Choroid plexus epithelial cell (primary cell): ENCODE data around the gene CILP2.

ENCODE experiments used
- DNase-seq: peaks from one replicate; pipeline ENCODE4 v3.0.0-alpha.2; 2010; ENCODE audit warnings: low read depth
- H3K4me3 ChIP-seq: 2 replicates; pipeline ENCODE4 v1.5.1; 2011; ENCODE audit warnings: low read depth, mild to moderate bottlenecking, control low read depth, low read length, moderate library complexity
- TF ChIP-seq, protein P1 (sequence below): conservative IDR thresholded peaks from 2 replicates; pipeline ENCODE4 v1.5.1; 2011; ENCODE audit warnings: low read depth, mild to moderate bottlenecking, control low read depth, inconsistent platforms, low read length, moderate library complexity

The CILP2 gene

DNA sequence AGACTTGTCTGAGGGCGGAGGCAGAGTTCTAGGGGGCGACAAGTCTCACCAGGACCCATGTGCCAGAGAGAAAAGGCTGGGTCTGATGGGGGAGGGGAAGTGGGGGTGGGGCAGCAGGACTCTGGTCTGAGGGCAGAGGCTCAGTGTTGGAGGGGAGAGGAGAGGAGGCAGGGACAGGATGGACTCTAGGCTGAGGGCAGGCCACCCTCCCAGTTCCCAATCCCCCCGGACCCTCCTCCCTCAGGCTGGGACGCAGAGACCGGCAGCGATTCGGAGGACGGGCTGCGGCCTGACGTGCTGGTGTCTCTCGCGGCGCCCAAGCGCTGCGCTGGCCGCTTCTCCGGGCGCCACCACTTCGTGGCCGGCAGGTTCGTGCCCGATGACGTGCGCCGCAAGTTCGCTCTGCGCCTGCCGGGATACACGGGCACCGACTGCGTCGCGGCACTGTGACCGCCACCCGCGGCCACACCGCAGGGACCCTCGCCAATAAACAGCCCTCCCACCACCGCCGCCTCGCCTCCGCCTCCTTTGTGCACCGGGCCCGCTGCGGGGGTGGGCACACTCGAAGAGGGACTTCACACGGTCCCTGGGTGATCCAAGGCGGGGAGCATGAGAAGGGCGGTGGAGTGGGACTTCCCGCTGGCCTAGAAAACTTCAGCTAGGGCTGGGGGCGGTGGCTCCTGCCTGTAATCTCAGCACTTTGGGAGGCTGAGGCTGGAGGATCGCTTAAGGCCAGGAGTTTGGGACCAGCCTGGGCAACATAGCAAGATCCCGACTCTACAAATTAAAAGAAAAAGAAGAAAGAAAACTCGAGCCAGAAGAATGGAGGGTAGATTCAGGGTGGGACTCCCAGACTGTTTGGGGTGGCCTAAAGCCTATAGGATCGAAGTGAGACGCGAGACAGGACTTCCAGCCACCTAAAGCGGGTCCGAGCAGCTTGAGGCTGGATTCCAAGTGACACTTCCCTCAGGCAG, 703 bp upstream of the CILP2 start:
- TF ChIP-seq, protein P1, sequence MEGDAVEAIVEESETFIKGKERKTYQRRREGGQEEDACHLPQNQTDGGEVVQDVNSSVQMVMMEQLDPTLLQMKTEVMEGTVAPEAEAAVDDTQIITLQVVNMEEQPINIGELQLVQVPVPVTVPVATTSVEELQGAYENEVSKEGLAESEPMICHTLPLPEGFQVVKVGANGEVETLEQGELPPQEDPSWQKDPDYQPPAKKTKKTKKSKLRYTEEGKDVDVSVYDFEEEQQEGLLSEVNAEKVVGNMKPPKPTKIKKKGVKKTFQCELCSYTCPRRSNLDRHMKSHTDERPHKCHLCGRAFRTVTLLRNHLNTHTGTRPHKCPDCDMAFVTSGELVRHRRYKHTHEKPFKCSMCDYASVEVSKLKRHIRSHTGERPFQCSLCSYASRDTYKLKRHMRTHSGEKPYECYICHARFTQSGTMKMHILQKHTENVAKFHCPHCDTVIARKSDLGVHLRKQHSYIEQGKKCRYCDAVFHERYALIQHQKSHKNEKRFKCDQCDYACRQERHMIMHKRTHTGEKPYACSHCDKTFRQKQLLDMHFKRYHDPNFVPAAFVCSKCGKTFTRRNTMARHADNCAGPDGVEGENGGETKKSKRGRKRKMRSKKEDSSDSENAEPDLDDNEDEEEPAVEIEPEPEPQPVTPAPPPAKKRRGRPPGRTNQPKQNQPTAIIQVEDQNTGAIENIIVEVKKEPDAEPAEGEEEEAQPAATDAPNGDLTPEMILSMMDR: no peak
- no peak for DNase-seq
- no peak overlapping the region for H3K4me3 ChIP-seq

DNA sequence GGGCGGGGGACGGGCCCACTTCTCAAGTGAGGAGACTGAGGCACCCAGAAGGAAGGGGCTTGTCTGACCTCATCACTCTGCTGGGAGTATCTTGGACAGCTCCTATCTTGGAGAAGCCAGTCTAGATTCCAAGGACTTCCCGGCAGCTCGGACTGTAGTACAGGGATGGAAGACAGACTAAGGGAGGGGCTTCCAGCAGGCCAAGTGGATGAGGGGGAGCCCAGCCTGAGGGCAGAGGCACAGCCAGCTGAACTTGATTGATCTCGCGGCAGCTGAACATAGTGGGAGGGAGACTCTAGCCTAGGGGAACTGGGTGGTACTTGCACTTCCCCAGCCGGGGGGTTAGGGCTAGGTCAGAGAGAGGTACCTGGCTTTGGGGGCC, 711 bp downstream of the CILP2 start:
- TF ChIP-seq, protein P1: no peak
- no peak overlapping the region for H3K4me3 ChIP-seq
- no peak for DNase-seq

DNA sequence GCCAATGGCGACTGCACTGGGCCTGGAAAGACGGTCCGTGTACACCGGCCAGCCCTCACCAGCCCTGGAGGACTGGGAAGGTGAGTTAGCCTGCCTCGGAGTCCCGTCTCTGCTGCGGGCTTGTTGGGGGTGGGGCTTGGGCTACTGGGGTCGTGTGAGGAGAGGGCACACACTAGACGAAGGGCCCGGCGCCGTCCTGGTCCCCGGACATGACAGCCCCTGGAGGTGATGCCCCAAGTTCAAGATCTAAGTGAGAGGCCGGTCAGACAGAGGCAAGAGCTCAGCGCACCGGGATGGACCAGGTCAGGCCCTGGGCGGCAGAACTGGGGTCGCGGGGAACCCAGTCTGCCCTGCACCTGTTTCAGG, 1.6 kb downstream of the CILP2 start:
- TF ChIP-seq, protein P1: no peak
- no peak overlapping the region for H3K4me3 ChIP-seq
- no peak for DNase-seq

DNA sequence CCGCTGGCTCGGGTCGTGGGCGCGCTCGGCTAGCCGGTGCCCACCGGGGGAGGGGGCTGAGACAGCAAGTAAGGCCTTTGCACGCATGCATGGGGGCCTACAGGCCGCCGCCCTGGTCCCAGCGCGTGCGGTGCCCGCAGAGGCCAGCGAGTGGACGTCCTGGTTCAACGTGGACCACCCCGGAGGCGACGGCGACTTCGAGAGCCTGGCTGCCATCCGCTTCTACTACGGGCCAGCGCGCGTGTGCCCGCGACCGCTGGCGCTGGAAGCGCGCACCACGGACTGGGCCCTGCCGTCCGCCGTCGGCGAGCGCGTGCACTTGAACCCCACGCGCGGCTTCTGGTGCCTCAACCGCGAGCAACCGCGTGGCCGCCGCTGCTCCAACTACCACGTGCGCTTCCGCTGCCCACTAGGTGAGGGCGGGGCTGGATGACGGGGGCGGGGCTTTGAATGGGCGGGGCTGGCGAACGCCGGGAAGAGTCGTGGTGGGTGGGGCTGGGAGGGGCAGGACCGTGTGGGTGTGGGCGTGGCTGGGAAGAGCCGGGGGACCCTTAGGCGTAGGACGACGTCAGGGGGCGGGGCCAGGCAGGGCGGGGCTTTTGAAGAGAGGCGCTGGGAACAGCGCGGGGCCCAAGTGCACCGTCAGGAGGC, 2.1 kb downstream of the CILP2 start:
- DNase-seq: peak; percentile 80
- TF ChIP-seq, protein P1: no peak
- no peak overlapping the region for H3K4me3 ChIP-seq

DNA sequence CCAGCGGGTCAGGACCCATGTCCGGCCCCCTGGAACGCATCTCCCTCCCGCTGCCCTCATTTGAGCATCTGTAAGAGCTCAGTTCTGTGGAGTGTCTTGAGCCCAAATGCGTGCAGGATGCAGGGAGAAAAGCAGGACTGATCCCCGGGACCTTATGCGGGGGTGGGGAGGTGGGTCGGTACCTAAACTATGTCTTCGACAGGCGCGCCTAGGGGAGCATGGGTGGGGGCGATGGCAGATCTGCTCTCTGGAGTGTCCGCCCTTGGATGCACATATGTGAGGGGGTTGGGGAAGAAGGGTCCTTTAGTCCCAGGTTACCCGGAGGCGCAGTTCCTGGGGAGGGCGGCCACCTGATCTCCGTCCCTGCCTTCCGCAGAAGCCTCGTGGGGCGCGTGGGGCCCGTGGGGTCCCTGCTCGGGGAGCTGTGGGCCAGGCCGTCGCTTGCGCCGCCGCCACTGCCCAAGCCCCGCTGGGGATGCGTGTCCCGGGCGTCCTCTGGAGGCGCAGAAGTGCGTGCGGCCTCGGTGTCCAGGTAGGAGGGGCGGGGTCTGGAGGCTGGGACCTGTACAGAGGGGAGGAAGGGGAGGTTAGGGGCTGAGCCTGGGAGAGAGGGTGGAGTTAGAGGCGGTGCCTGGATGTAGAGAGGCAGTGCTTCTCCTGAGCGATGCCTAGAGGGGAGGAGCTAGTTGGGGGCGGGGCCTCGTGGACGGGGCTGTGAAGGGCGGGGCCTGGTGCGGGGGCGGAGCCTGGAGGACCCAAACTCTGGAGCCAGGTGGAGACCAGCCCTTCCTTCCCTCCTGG, 2.9 kb downstream of the CILP2 start:
- DNase-seq: peak; percentile 50
- H3K4me3 ChIP-seq: peak overlapping the region; percentile 24
- TF ChIP-seq, protein P1: no peak

DNA sequence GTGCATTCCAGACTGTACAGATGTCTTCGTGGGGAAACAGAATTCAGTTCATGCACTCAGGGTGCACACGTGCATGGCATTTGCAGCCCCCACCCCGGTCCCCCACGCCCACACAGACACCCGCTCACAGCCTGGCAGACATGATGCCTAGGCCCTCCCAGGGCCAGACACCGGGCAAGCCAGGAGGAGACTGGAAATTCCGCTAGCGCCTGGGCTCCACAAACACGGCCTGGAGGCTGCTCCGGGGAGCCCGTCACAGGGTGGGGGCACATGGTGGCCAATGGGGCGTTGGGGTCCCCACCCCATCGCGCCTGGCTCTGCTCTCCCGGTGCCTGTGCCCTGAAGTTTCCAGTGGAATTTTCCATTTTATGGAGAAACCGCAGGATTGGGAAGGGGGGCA, 3.6 kb downstream of the CILP2 start:
- no peak overlapping the region for H3K4me3 ChIP-seq
- no peak for DNase-seq
- TF ChIP-seq, protein P1: no peak
